Tibial nerve (tissue), 4 donors: Measurements from ENCODE around the gene MAB21L4. TPM values are rescaled to one million over a fixed set of nuclear protein-coding genes. Genes with fewer than 3 reads are reported as not detected.

Source experiments
- DNase-seq, 2 donors: peaks; one replicate each; pipeline ENCODE4 v3.0.0-alpha.2; 2019; ENCODE audit warnings: low spot score in 2 of 2
- H3K27ac ChIP-seq, 4 donors: fragments of 200-600 bp; sonication (generic) in 3 of 4; one replicate each; pipeline ENCODE4 v1.5.1; 2017 to 2019; ENCODE audit warnings: mild to moderate bottlenecking in 1 of 4
- H3K27me3 ChIP-seq, 2 donors: fragments of 200-600 bp; sonication (generic) in 1 of 2; one replicate each; pipeline versions ENCODE4 v1.5.1 to v1.6.0; 2017 to 2019
- H3K36me3 ChIP-seq, 3 donors: fragments of 200-600 bp; sonication (generic); one replicate each; pipeline ENCODE4 v1.5.1; 2018 to 2019
- H3K4me1 ChIP-seq, 4 donors: fragments of 200-600 bp; sonication (generic) in 3 of 4; one replicate each; pipeline ENCODE4 v1.5.1; 2017 to 2019
- H3K4me3 ChIP-seq, 4 donors: fragments of 200-600 bp; sonication (generic) in 3 of 4; one replicate each; pipeline ENCODE4 v1.5.1; 2017 to 2019; ENCODE audit warnings: mild to moderate bottlenecking in 1 of 4, moderate library complexity in 1 of 4
- H3K9me3 ChIP-seq, 4 donors: fragments of 200-600 bp; sonication (generic) in 3 of 4; one replicate each; pipeline ENCODE4 v1.5.1; 2017 to 2019
- EP300 ChIP-seq, 2 donors: sonication (generic); formaldehyde crosslinking; IDR thresholded peaks; one replicate each; pipeline ENCODE4 v1.6.1; 2017; ENCODE audit warnings: antibody characterized with exemption in 2 of 2, mild to moderate bottlenecking in 1 of 2
- POLR2A ChIP-seq, 2 donors: fragments of 450-650 bp; IDR thresholded peaks; one replicate each; pipeline ENCODE4 v1.6.1; 2017; ENCODE audit warnings: antibody characterized with exemption in 2 of 2, mild to moderate bottlenecking in 2 of 2, moderate library complexity in 2 of 2
- WGBS, 2 donors: methylation state at CpG; one replicate each; pipeline ENCODE4 v1.1.5; 2018; 5-methylcytosine and 5-hydroxymethylcytosine counted together
- total RNA-seq, 4 donors: library from RNA; depleted of rRNA; stranded (reverse); fragments of >200 nt; gene quantifications; one replicate each; pipeline ENCODE4 v1.1.0, GENCODE V29; 2016
- TF ChIP-seq, protein P1 (sequence below), 5 experiments: fragments of 200-600 bp in 3 of 5; fragments of 450-650 bp in 2 of 5; sonication (generic) in 3 of 5; IDR thresholded peaks; one replicate each; pipeline ENCODE4 v1.5.1; 2016 to 2019; ENCODE audit warnings: antibody characterized with exemption in 5 of 5, mild to moderate bottlenecking in 3 of 5, moderate library complexity in 2 of 5

The MAB21L4 gene
- total RNA-seq, 4 donors from 2014 or later, result not detected

DNA sequence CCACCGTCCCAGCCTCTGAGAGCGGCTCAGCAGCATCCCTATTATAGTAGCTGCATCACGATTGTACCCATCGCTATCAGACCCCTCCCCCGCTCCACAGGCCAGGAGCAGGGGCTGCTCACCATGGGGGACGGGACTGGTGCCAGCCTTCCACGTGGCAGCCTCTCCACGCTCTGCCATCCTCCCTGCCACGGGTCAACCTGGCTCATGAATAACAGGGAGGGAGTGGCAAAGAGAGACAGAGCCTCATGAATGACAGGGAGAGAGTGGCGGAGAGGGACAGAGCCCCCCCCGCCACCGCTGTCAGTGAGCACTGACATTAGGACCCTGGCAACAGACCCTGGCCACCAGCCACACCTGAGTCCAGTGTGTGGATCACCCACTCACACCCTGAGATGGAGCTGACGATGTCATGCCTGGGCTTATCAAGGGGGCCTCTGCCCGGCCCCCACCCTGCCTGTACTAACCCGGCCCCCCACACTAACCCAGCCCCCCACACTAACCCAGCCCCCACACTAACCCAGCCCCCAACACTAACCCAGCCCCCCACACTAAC is 27.1 kb upstream of the MAB21L4 start:
- peak in 1 of 2 donors; percentile 4 for DNase-seq
- Histone ChIP-seq H3K9me3 (peaks cover 0 to 16% (median 1%) of the 10 kb centered on the region in 4 donors), H3K4me1 (peaks cover 0 to 23% (median 4%) of the 10 kb centered on the region in 4 donors), H3K27me3 (no peaks in the 10 kb centered on the region), H3K4me3 (no peak overlapping the region), H3K27ac (peak overlapping the region in 1 of 4 donors; percentile 9), H3K36me3 (no peaks in the 10 kb centered on the region)
- 59 to 62% methylated on average over 12 to 14 of the region's 15 CpGs for WGBS, 2 donors
- TF ChIP-seq, protein P1, sequence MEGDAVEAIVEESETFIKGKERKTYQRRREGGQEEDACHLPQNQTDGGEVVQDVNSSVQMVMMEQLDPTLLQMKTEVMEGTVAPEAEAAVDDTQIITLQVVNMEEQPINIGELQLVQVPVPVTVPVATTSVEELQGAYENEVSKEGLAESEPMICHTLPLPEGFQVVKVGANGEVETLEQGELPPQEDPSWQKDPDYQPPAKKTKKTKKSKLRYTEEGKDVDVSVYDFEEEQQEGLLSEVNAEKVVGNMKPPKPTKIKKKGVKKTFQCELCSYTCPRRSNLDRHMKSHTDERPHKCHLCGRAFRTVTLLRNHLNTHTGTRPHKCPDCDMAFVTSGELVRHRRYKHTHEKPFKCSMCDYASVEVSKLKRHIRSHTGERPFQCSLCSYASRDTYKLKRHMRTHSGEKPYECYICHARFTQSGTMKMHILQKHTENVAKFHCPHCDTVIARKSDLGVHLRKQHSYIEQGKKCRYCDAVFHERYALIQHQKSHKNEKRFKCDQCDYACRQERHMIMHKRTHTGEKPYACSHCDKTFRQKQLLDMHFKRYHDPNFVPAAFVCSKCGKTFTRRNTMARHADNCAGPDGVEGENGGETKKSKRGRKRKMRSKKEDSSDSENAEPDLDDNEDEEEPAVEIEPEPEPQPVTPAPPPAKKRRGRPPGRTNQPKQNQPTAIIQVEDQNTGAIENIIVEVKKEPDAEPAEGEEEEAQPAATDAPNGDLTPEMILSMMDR (IDR thresholded peaks at IDR 0.05), result no peak
- no peak for TF ChIP-seq POLR2A (IDR thresholded peaks at IDR 0.05)
- TF ChIP-seq EP300 (IDR thresholded peaks at IDR 0.05), result no peak

DNA sequence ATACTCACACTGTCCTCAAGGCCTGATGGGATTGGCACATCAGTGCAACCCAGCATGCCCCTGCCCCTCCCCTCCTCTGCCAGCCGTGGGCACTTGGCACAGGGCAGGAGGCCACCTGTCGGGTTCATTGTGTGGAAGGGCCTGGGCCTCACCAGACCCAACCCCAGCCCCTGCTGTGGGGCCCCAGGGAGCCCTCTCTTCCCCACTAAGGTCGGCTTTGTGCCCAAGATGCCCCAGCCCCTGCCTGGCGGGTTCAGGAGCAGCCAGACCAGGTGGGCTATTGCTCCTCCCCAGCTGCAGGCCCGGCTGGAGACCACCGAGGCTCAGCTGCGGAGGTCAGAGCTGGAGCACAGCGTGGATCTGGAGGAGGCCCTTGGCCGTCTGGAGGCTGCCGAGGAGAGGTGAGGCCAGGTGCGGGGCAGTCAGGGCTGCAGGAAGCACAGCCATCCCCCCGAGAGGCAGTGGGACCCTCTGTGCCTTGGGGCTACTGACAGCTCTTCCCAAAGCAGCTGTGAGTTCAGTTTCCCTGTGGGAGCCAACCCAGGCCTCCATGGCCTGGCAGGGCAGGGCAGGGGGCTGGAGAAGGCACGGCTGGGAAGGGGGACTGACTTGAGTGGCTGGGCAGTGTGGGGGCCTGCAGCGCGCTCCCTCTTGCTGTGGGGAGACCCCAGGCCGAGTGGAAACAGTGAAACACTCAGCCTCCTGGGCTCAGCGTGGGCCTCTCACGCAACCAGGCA is 26.5 kb upstream of the MAB21L4 start:
- 74 to 90% methylated on average over 10 to 17 of the region's 18 CpGs for WGBS, 2 donors
- TF ChIP-seq POLR2A (IDR thresholded peaks at IDR 0.05), result no peak
- no peak for TF ChIP-seq EP300 (IDR thresholded peaks at IDR 0.05)
- TF ChIP-seq, protein P1 (IDR thresholded peaks at IDR 0.05), result no peak
- peaks cover 0 to 29% (median 5%) of the 10 kb centered on the region in 4 donors for H3K4me1 ChIP-seq
- DNase-seq, result peak; percentile 3 to 11
- peak overlapping the region in 1 of 4 donors; percentile 9 for H3K27ac ChIP-seq
- no peak overlapping the region for H3K4me3 ChIP-seq
- H3K36me3 ChIP-seq, result no peaks in the 10 kb centered on the region
- no peaks in the 10 kb centered on the region for H3K27me3 ChIP-seq
- H3K9me3 ChIP-seq, result peaks cover 0 to 10% (median 0%) of the 10 kb centered on the region in 4 donors

DNA sequence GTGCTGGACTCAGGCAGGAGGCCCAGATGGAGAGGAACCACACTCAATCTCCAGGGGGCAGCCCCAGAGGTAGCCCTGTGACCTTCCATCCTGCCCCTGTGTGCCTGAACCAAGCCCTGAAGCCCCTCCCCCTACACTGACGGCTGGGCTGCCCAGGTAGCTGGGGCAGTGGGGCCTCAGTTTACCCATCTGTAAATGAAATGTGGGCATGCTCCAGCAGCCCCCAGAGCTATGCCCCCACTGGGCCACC is 26.0 kb upstream of the MAB21L4 start:
- Histone ChIP-seq H3K4me1 (peaks cover 0 to 34% (median 10%) of the 10 kb centered on the region in 4 donors), H3K27ac (peak overlapping the region in 1 of 4 donors; percentile 60), H3K9me3 (peaks cover 0 to 5% (median 0%) of the 10 kb centered on the region in 4 donors), H3K4me3 (no peak overlapping the region), H3K36me3 (no peaks in the 10 kb centered on the region), H3K27me3 (no peaks in the 10 kb centered on the region)
- no peak for DNase-seq
- 67 to 100% methylated on average over 1 of the region's 1 CpG for WGBS, 2 donors
- TF ChIP-seq, protein P1 (IDR thresholded peaks at IDR 0.05), result no peak

DNA sequence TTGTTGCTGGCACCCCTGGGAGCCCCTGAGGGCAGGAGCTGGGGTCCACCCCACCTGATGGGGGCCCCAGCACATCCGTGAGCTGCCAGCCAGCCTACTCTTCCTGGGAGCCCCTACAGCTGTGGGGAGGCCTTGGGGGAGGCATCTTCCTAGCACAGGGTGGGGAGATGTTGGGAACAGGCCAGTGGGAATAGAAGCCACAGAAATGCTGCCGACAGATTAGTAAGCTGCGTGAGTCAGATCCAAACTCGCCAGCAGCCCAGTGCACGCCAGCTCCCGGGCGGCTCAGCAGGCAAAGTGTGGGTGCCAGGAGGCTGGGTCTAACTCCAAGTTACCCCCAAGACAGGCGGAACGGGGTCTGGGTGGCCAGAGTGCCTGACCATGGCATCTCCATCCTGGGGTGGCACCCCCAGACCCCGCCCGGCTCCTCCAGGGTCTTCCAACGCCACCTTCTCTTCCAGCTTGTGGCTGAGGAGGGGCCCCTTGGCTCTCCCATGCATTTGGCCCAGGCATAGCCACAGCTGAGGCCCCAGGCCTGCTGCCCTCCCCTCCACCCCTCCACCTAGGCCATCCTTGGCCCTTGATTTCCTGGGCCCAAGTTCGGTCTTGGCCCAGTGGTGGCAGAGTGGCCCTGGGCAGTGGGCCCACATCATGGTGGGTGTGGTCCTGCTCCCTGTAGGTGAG is 25.5 kb upstream of the MAB21L4 start:
- Histone ChIP-seq H3K27ac (peak overlapping the region in 3 of 4 donors; percentile 40 to 78 (median 71)), H3K36me3 (no peaks in the 10 kb centered on the region), H3K27me3 (no peaks in the 10 kb centered on the region), H3K9me3 (peaks cover 0 to 3% (median 0%) of the 10 kb centered on the region in 4 donors), H3K4me3 (no peak overlapping the region), H3K4me1 (peaks cover 0 to 38% (median 13%) of the 10 kb centered on the region in 4 donors)
- TF ChIP-seq, protein P1 (IDR thresholded peaks at IDR 0.05), result no peak
- peak in 1 of 2 donors; percentile 20 for TF ChIP-seq EP300 (IDR thresholded peaks at IDR 0.05)
- DNase-seq, result peak; percentile 50 to 52
- WGBS, 2 donors, result 55 to 83% methylated on average over 8 to 11 of the region's 13 CpGs

DNA sequence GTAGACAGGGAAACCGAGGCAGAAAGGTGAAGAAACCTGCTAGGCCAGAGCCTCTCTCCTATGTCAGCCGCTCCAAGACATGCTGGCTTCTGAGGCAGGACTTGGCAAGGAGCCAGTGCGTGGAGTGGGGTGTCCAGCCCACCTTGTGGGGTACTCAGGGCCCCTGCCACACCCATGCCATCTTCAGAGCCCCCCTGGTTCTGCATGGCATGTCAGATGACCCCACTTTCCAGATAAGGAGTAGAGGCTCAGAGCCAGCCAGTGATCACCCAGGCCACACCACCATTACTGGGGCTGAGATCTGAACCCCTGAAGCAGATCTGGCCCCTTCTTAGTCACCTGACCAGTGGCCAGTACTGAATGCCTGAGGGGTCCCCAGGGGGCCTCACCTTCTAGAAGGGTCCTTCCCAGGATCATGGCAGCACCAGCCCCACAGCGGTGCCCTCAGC is 24.9 kb upstream of the MAB21L4 start:
- no peak for TF ChIP-seq POLR2A (IDR thresholded peaks at IDR 0.05)
- TF ChIP-seq, protein P1 (IDR thresholded peaks at IDR 0.05), result no peak
- no peak for TF ChIP-seq EP300 (IDR thresholded peaks at IDR 0.05)
- Histone ChIP-seq H3K27me3 (no peaks in the 10 kb centered on the region), H3K9me3 (no peaks in the 10 kb centered on the region), H3K27ac (peak overlapping the region in 3 of 4 donors; percentile 40 to 78 (median 71)), H3K36me3 (no peaks in the 10 kb centered on the region), H3K4me3 (no peak overlapping the region), H3K4me1 (peaks cover 0 to 45% (median 15%) of the 10 kb centered on the region in 4 donors)
- peak in 1 of 2 donors; percentile 11 for DNase-seq
- WGBS, 2 donors, result 83% methylated on average over 4 of the region's 4 CpGs
